ENCODE measurements around the gene EIF4G1.

DNA sequence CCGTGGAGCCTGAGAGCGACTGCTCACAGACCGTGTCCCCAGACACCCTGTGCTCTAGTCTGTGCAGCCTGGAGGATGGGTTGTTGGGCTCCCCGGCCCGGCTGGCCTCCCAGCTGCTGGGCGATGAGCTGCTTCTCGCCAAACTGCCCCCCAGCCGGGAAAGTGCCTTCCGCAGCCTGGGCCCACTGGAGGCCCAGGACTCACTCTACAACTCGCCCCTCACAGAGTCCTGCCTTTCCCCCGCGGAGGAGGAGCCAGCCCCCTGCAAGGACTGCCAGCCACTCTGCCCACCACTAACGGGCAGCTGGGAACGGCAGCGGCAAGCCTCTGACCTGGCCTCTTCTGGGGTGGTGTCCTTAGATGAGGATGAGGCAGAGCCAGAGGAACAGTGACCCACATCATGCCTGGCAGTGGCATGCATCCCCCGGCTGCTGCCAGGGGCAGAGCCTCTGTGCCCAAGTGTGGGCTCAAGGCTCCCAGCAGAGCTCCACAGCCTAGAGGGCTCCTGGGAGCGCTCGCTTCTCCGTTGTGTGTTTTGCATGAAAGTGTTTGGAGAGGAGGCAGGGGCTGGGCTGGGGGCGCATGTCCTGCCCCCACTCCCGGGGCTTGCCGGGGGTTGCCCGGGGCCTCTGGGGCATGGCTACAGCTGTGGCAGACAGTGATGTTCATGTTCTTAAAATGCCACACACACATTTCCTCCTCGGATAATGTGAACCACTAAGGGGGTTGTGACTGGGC, 30.3 kb downstream of the EIF4G1 start:
- TF ChIP-seq, protein P1, sequence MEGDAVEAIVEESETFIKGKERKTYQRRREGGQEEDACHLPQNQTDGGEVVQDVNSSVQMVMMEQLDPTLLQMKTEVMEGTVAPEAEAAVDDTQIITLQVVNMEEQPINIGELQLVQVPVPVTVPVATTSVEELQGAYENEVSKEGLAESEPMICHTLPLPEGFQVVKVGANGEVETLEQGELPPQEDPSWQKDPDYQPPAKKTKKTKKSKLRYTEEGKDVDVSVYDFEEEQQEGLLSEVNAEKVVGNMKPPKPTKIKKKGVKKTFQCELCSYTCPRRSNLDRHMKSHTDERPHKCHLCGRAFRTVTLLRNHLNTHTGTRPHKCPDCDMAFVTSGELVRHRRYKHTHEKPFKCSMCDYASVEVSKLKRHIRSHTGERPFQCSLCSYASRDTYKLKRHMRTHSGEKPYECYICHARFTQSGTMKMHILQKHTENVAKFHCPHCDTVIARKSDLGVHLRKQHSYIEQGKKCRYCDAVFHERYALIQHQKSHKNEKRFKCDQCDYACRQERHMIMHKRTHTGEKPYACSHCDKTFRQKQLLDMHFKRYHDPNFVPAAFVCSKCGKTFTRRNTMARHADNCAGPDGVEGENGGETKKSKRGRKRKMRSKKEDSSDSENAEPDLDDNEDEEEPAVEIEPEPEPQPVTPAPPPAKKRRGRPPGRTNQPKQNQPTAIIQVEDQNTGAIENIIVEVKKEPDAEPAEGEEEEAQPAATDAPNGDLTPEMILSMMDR (IDR thresholded peaks at IDR 0.05 in 4 of 5, conservative IDR thresholded peaks at IDR 0.05 in 1 of 5) = no peak
- no peak for TF ChIP-seq POLR2A (IDR thresholded peaks at IDR 0.05)

Data from gastrocnemius medialis (tissue), 4 donors.